ENCODE data around the gene MEIS2.

Gene MEIS2

GRCh38 chr15:36917411-36918267 is 182.7 kb downstream of the MEIS2 start:
- no peak for DNase-seq

- no peak for DNase-seq
Measured at GRCh38 chr15:36914960-36915808, 185.2 kb downstream of the MEIS2 start.

- no peak for DNase-seq
Measured at GRCh38 chr15:36914466-36914865, 185.9 kb downstream of the MEIS2 start.

- DNase-seq = no peak
Measured at GRCh38 chr15:36912311-36912712, 188.0 kb downstream of the MEIS2 start.

GRCh38 chr15:36911322-36911944 is 188.9 kb downstream of the MEIS2 start:
- no peak for DNase-seq

- DNase-seq = no peak
Measured at GRCh38 chr15:36908991-36909390, 191.4 kb downstream of the MEIS2 start.

- no peak for DNase-seq
Measured at GRCh38 chr15:36907295-36907694, 193.1 kb downstream of the MEIS2 start.

- no peak for DNase-seq
Measured at GRCh38 chr15:36905908-36906307, 194.4 kb downstream of the MEIS2 start.

GRCh38 chr15:36904715-36905114 is 195.6 kb downstream of the MEIS2 start:
- no peak for DNase-seq

GRCh38 chr15:36903922-36904556 is 196.3 kb downstream of the MEIS2 start:
- no peak for DNase-seq

GRCh38 chr15:36903195-36903594 is 197.2 kb downstream of the MEIS2 start:
- DNase-seq = no peak

GRCh38 chr15:36901012-36901411 is 199.3 kb downstream of the MEIS2 start:
- no peak for DNase-seq

GRCh38 chr15:36899696-36900095 is 200.7 kb downstream of the MEIS2 start:
- DNase-seq = no peak

GRCh38 chr15:36898536-36899126 is 201.7 kb downstream of the MEIS2 start:
- no peak for DNase-seq

- no peak for DNase-seq
Measured at GRCh38 chr15:36897834-36898233, 202.5 kb downstream of the MEIS2 start.

- no peak for DNase-seq
Measured at GRCh38 chr15:36896949-36897348, 203.4 kb downstream of the MEIS2 start.

- no peak for DNase-seq
Measured at GRCh38 chr15:36894075-36894474, 206.3 kb downstream of the MEIS2 start.

- no peak for DNase-seq
Measured at GRCh38 chr15:36893276-36893675, 207.1 kb downstream of the MEIS2 start.

- DNase-seq = no peak
Measured at GRCh38 chr15:36888011-36888992, 212.0 kb downstream of the MEIS2 start.

- DNase-seq = no peak
Measured at GRCh38 chr15:36887214-36887961, 213.0 kb downstream of the MEIS2 start.

- no peak for DNase-seq
Measured at GRCh38 chr15:36886701-36887100, 213.6 kb downstream of the MEIS2 start.
